HG02973 (cell line): ENCODE results near the gene CERS6.
A peak's percentile ranks its signal among the peaks of the same experiment; 100 is the strongest.

Source experiments
- ATAC-seq: cut with Tn5 transposase; IDR thresholded peaks from one replicate; pipeline ENCODE4 v1.9.1; 2021; ENCODE audit warnings: moderate library complexity; ENCODE audit not compliant: unreplicated experiment

CERS6 gene

GRCh38 chr2:168441214-168441872, 14.7 kb upstream of the CERS6 start:
- no peak for ATAC-seq

- no peak for ATAC-seq
Observed at GRCh38 chr2:168443818-168444217, 12.3 kb upstream of the CERS6 start.

DNA sequence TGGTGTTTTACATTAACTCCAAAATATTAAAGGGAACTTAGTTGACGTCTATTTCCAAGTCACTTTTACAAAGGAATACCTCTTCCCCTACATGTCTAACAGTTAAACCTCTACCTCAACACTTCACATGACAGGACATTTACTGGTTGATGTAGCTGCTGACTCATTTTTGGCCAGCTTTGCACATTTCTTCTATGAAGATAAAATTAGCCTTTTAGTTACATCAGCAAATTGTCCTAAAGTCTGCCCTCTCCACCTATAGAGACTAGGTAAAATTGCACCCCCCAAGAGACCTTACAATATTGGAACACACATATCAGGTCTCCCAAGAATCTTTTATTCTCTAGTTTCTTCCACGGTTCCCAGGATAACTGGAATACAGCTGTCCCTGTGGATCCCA, 10.1 kb upstream of the CERS6 start:
- no peak for ATAC-seq

- no peak for ATAC-seq
Observed at GRCh38 chr2:168448980-168449379, 7.1 kb upstream of the CERS6 start.

DNA sequence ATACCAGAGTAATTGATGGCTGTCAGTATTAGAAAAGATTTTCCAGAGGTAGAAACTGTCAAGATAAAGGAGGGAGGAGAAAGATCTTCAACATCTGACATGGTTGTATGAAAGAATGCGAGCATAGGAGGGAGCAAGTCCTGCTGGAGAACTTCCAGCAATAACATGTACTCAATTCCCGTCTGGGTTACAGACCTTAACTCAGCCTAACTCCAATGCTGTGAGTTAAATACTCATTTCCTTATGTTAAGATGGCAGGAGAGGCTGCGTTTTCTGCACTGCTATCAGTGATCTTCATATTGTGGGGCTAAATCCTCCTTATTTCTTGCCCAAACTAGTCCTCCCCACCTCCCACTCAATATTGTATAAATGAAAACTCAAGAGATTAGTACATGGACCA, 6.7 kb upstream of the CERS6 start:
- ATAC-seq: no peak

DNA sequence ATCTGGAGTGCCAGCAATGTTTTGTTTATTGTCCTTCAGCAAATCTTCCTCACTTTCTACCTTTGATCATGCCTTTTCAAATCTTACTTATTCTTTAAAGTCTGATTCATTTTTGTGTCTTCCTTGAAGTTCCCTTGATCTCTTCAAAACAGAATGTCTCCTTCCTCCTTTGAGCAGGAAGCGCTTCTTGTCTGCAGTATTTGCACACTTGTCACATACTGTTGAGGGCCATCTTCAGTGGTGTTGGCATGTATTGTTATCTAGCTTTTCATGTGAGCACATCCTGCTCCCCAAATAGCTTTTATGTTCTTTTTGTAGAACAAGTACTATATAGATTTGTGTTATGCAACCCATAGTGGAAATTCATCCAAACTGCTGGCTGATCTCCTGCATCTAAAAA, 5.9 kb upstream of the CERS6 start:
- no peak for ATAC-seq

DNA sequence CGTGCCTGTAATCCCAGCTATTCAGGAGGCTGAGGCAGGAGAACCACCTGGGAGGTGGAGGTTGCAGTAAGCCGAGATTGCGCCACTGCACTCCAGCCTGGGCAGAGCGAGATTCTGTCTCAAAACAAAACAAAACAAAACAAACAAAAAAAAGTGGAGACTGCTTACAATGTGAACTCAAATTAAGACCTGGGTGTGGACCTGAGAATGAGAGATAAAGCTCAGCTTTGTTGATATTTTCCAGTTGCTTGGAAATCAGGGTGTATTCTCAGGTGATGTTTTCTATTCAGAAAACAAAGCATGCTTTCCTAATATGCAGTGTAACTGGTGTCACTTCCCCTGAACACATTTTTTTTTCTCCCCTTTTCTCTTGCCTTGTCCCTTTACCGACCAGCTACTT, 5.3 kb upstream of the CERS6 start:
- ATAC-seq: no peak

GRCh38 chr2:168452781-168453180, 3.3 kb upstream of the CERS6 start:
- no peak for ATAC-seq

- no peak for ATAC-seq
Observed at GRCh38 chr2:168453404-168453803, 2.7 kb upstream of the CERS6 start.

DNA sequence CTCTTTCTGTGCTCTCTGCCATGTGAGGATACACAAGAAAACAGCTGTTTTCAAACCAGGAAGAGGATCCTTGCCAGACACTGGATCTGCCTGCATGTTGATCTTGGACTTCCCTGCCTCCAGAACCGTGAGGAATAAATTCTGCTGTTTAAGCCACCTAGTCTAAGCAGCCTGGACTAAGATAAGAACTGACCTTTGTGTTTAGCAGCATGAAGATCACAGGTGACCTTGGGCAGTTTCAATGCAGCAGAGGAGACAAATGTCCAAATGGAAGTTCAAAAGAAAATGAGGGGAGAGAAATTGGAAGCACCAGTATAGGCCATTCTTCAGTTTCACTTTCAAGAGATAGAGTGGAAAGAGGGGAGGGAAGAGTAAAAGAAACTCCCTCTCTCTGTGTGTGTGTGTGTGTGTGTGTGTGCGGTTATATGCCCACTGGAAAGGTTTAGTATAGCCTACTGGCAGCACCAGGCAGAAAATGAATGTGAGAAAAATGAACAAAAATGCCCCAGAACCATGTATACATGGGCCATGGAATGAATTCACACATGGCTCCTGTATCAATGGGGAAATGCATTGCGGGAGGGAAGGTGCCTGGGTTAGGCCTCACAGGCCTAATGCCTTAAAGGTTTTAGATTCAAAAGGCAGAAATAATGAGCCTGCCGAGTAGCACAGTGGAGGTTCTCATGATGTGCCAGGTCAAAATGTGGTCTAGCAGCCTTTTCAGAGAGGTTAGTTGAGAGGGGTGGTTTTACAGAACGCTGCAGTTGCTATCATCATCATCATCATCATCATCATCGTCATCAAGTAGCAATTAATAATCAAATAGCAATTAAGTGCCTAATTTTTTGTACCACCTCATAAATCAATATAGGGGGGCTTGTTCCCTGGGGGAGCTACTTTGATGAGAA, 1.1 kb upstream of the CERS6 start:
- ATAC-seq: no peak

GRCh38 chr2:168456521-168457189, 583 bp downstream of the CERS6 start:
- ATAC-seq: peak; percentile 22

DNA sequence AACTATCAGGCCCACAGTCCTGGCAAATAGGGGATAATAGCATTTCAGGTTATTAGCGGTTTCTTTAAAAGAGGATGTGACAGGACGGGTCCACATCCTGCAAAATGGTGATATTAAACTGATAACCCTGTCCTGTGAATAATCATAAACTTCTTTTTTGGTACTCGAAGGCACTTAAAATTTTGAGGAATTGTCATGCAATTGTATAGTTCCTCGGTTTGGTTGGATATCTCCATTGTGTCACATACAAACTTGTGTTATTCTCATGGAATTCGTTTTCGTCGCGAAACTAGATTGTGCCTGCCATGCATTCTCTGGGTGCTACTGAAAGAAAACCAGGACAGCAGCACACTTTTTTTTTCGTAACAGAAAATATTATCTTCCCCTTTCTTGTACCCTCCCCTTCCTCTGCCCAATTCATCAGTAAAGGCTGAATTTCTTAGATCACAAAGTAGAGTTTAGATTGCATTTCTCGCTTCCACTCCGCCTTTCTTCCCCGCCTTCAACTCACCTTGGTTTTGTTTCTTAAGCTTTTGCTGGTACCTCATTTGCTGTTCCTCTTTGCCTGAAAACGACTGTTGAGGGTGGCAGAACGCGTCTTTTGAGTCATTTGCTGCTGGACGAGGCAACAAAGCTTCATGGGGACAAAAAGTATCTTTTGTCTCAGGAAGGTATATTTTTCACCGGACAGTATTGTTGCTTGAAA, 1.3 kb downstream of the CERS6 start:
- no peak for ATAC-seq

DNA sequence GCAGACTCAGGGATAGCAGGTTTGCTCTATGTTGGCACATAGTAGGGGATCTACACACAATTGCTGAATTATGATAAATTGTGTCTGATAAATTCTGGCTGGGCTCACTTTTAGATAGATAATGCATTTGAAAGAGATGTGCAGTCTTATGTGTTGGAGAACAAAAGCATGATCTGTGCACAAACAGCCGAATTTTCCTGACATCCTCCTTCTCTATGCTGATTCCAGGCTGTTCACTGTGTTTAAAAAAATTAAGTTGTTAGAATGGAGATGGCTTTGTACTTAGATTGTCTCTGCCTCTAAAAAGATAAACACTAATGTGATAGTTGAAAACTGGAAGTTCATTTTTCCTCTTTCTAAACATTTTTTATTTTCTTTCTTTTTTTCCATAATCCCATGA, 2.1 kb downstream of the CERS6 start:
- no peak for ATAC-seq

DNA sequence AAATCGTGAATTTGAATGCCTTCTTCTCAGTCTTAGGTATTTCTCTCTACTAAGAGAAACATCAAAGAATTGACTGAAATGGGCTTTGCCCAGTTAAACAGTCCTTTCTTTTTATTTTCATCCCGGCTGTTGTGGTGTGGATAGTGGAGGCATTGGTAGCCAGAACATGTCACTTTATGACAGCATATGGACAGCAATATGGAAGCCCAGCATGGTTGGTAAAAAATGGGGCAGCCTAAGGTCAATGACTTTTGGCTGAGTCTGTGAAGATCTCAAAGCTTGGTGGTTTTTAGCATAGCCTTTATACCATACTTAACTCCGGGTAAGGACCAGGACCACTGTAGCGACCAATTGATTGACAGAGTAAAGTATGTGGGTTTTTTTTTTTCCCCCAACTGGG, 3.2 kb downstream of the CERS6 start:
- ATAC-seq: no peak

- no peak for ATAC-seq
Observed at GRCh38 chr2:168460571-168460970, 4.5 kb downstream of the CERS6 start.

- no peak for ATAC-seq
Observed at GRCh38 chr2:168461178-168461941, 5.3 kb downstream of the CERS6 start.

DNA sequence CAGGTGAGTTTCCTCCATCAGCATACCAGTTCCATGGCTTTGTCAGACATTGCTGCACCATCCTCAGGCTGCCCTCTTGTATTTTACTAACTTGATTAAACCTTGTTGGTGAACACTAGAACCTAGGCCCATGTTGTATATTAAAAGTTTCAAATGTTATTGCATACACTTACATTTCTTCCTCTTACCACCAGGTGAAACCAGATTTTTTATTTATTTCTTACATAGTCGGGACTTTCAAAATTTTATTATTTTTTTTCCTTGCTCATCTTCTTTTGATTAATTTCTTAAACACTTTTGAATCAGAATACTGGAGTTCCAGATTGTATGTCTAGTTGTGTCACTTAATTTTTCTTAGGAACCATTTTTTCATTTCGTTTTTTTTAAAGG, 5.9 kb downstream of the CERS6 start:
- ATAC-seq: no peak

GRCh38 chr2:168462543-168463045, 6.5 kb downstream of the CERS6 start:
- no peak for ATAC-seq

GRCh38 chr2:168465594-168465993, 9.5 kb downstream of the CERS6 start:
- ATAC-seq: peak; percentile 24

DNA sequence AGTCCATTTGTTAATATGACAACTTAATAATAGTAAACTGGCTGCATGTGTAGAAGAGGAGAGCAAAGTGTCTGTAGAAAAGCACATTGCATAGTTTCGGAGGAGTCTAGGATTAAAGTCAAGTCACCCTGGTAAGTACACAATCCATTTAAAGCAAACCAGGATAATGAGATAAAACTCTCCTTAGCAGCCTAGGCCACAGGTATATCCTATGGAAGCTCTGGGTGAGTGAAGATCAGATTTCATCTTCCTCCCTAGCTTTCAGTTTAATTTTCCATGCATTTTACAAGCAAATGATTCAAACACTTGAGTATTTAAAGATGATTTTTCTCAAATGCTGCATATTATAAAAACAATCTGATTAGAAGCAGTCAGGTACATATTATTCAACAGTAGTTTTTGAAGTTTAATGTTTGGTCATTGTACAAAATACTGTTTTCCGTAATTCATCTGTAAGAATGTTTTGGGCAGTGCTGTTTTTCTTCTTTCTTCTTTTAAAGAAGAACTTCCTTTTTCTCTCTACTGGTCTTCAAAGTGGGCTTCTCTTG, 10.2 kb downstream of the CERS6 start:
- no peak for ATAC-seq
